Neural cell (in vitro differentiated cells): ENCODE data around the gene CCDC9B. TPM values are rescaled to one million over a fixed set of nuclear protein-coding genes. Genes with fewer than 3 reads are reported as not detected.

Experiments used
- H2AFZ ChIP-seq: fragments of 200-600, 300-800 bp; sonication (generic), shearing (Covaris generic); 2 replicates; pipeline ENCODE4 v1.6.0; 2014; ENCODE audit warnings: low read depth, mild to moderate bottlenecking, antibody characterized with exemption, low read length, moderate library complexity
- H3F3A ChIP-seq: fragments of 200-600 bp; shearing (Covaris generic); 2 replicates; pipeline ENCODE4 v1.6.1; 2016; ENCODE audit warnings: mild to moderate bottlenecking, moderate library complexity, mixed read lengths, antibody characterized with exemption, low read length; ENCODE audit not compliant: insufficient read depth, poor library complexity, severe bottlenecking
- H3K27ac ChIP-seq: fragments of 200-600, 300-800 bp; sonication (generic), shearing (Covaris generic); 2 replicates; pipeline ENCODE4 v1.5.1; 2014; ENCODE audit warnings: mild to moderate bottlenecking, low read length, moderate library complexity
- H3K27me3 ChIP-seq: fragments of 300-800, 200-600 bp; sonication (generic), shearing (Covaris generic); 2 replicates; pipeline ENCODE4 v1.6.0; 2014; ENCODE audit warnings: mild to moderate bottlenecking, low read depth, low read length, moderate library complexity; ENCODE audit not compliant: insufficient read depth
- H3K36me3 ChIP-seq: fragments of 300-800, 200-600 bp; sonication (generic), shearing (Covaris generic); 2 replicates; pipeline ENCODE4 v1.5.1; 2014; ENCODE audit warnings: mild to moderate bottlenecking, antibody characterized with exemption, low read length, moderate library complexity; ENCODE audit not compliant: insufficient read depth
- H3K4me2 ChIP-seq: fragments of 300-800, 200-600 bp; sonication (generic), shearing (Covaris generic); 2 replicates; pipeline ENCODE4 v1.6.0; 2014; ENCODE audit warnings: mild to moderate bottlenecking, low read length
- H3K4me3 ChIP-seq: fragments of 300-800, 200-600 bp; sonication (generic), shearing (Covaris generic); 2 replicates; pipeline ENCODE4 v1.5.1; 2014; ENCODE audit warnings: mild to moderate bottlenecking, low read length, moderate library complexity
- H3K79me2 ChIP-seq: fragments of 200-600 bp; shearing (Covaris generic); replicated peaks from 2 replicates; pipeline ENCODE4 v1.6.0; 2014; ENCODE audit warnings: mild to moderate bottlenecking, low read length, moderate library complexity; ENCODE audit not compliant: insufficient read depth
- H3K9ac ChIP-seq: fragments of 300-800, 200-600 bp; sonication (generic), shearing (Covaris generic); 2 replicates; pipeline ENCODE4 v1.6.1; 2016; ENCODE audit warnings: mild to moderate bottlenecking, low read length, mixed read lengths
- H3K9me2 ChIP-seq: fragments of 200-600 bp; shearing (Covaris generic); 2 replicates; pipeline ENCODE4 v1.6.1; 2016; ENCODE audit warnings: mild to moderate bottlenecking, low read length, mixed read lengths; ENCODE audit not compliant: insufficient read depth
- H3K9me3 ChIP-seq: fragments of 200-600, 300-800 bp; sonication (generic), shearing (Covaris generic); 2 replicates; pipeline ENCODE4 v1.6.1; 2016; ENCODE audit warnings: mild to moderate bottlenecking, mixed run types, low read length, moderate library complexity, mixed read lengths
- H4K20me1 ChIP-seq: fragments of 200-600 bp; shearing (Covaris generic); 2 replicates; pipeline ENCODE4 v1.6.1; 2016; ENCODE audit warnings: mild to moderate bottlenecking, mixed run types; ENCODE audit not compliant: insufficient read depth
- CTCF ChIP-seq: fragments of 450-650 bp; IDR thresholded peaks from 2 replicates; pipeline ENCODE4 v1.5.1; 2014; ENCODE audit warnings: antibody characterized with exemption, mild to moderate bottlenecking, moderate library complexity; ENCODE audit not compliant: poor library complexity, severe bottlenecking
- EP300 ChIP-seq: fragments of 450-650 bp; conservative IDR thresholded peaks from 2 replicates; pipeline ENCODE4 v1.6.1; 2014; ENCODE audit warnings: antibody characterized with exemption, mild to moderate bottlenecking, moderate library complexity; ENCODE audit not compliant: poor library complexity, severe bottlenecking
- EZH2 ChIP-seq: fragments of 200-600, 300-800 bp; shearing (Covaris generic), sonication (generic); IDR thresholded peaks from 2 replicates; pipeline ENCODE4 v1.6.1; 2014; ENCODE audit warnings: antibody characterized with exemption, low read length, borderline replicate concordance, mild to moderate bottlenecking; ENCODE audit not compliant: insufficient read depth, poor library complexity, severe bottlenecking
- MXI1 ChIP-seq: fragments of 450-650 bp; conservative IDR thresholded peaks from 2 replicates; pipeline ENCODE4 v1.6.1; 2014; ENCODE audit warnings: antibody characterized with exemption, mild to moderate bottlenecking; ENCODE audit not compliant: poor library complexity, severe bottlenecking
- POLR2AphosphoS5 ChIP-seq: IDR thresholded peaks from 2 replicates; pipeline ENCODE4 v1.6.1; 2012
- RAD21 ChIP-seq: fragments of 450-650 bp; conservative IDR thresholded peaks from 2 replicates; pipeline ENCODE4 v1.6.1; 2014; ENCODE audit warnings: antibody characterized with exemption, mild to moderate bottlenecking, moderate library complexity
- REST ChIP-seq: IDR thresholded peaks from 2 replicates; pipeline ENCODE4 v1.6.1; 2012; ENCODE audit warnings: borderline replicate concordance
- SMC3 ChIP-seq: fragments of 450-650 bp; conservative IDR thresholded peaks from 2 replicates; pipeline ENCODE4 v1.6.1; 2014; ENCODE audit warnings: antibody characterized with exemption, mild to moderate bottlenecking, moderate library complexity; ENCODE audit not compliant: poor library complexity
- TAF1 ChIP-seq: IDR thresholded peaks from 2 replicates; pipeline ENCODE4 v1.6.1; 2012; ENCODE audit warnings: low read depth
- polyA plus RNA-seq: library from polyadenylated mRNA; depleted of rRNA; stranded (reverse); fragments of >200 nt; gene quantifications from 2 replicates; pipeline ENCODE4 v1.2.3, GENCODE V29; 2014

The CCDC9B gene
- polyA plus RNA-seq, 1 donor from 2014 or later: not detected

- no peak for TF ChIP-seq MXI1
- TF ChIP-seq REST: no peak
- TF ChIP-seq POLR2AphosphoS5: no peak
- Histone ChIP-seq H3K27ac (no peak overlapping the region), H3K4me2 (no peak overlapping the region), H3K9ac (no peak overlapping the region), H3K9me2 (no peaks in the 10 kb centered on the region), H3K79me2 (no peaks in the 10 kb centered on the region), H3K36me3 (no peaks in the 10 kb centered on the region), H2AFZ (no peak overlapping the region), H3K4me3 (no peak overlapping the region), H4K20me1 (no peaks in the 10 kb centered on the region), H3K27me3 (no peaks in the 10 kb centered on the region), H3F3A (no peaks in the 10 kb centered on the region), H3K9me3 (no peaks in the 10 kb centered on the region)
These were observed 9.7 kb downstream of the CCDC9B start for GRCh38 chr15:40331026-40331425.

GRCh38 chr15:40330368-40330836 lies 10.3 kb downstream of the CCDC9B start:
- H3K27me3 ChIP-seq: no peaks in the 10 kb centered on the region
- H3K36me3 ChIP-seq: no peaks in the 10 kb centered on the region
- H3K9me3 ChIP-seq: no peaks in the 10 kb centered on the region
- H3F3A ChIP-seq: no peaks in the 10 kb centered on the region
- no peak overlapping the region for H3K27ac ChIP-seq
- no peak overlapping the region for H3K4me2 ChIP-seq
- H3K4me3 ChIP-seq: no peak overlapping the region
- no peaks in the 10 kb centered on the region for H4K20me1 ChIP-seq
- H3K9ac ChIP-seq: no peak overlapping the region
- H3K79me2 ChIP-seq: no peaks in the 10 kb centered on the region
- H2AFZ ChIP-seq: no peak overlapping the region
- TF ChIP-seq MXI1 (no peak), REST (no peak)
- H3K9me2 ChIP-seq: no peaks in the 10 kb centered on the region

- Histone ChIP-seq H3K4me2 (no peak overlapping the region), H3F3A (no peaks in the 10 kb centered on the region), H3K4me3 (no peak overlapping the region), H3K9me3 (no peaks in the 10 kb centered on the region), H4K20me1 (no peaks in the 10 kb centered on the region), H3K9me2 (no peaks in the 10 kb centered on the region), H2AFZ (no peak overlapping the region), H3K27me3 (no peaks in the 10 kb centered on the region), H3K9ac (no peak overlapping the region), H3K27ac (no peak overlapping the region), H3K79me2 (peaks cover 4% of the 10 kb centered on the region), H3K36me3 (no peaks in the 10 kb centered on the region)
- TF ChIP-seq CTCF (no peak), RAD21 (no peak), SMC3 (no peak), REST (no peak), EZH2 (no peak), MXI1 (no peak), POLR2AphosphoS5 (no peak), EP300 (no peak), TAF1 (no peak)
These were observed 10.9 kb downstream of the CCDC9B start for GRCh38 chr15:40329804-40330203.
